Spleen (tissue), 11 donors: ENCODE measurements around the gene OR2F2. TPM values are rescaled to one million over a fixed set of nuclear protein-coding genes. Genes with fewer than 3 reads are reported as not detected.

ENCODE experiments used
- DNase-seq: peaks from one replicate; pipeline ENCODE4 v3.0.0-alpha.2; 2020
- H3K27ac ChIP-seq, 8 donors: fragments of 200-600 bp; sonication (generic) in 7 of 8; 1 replicate in 4 of 8; 2 replicates in 4 of 8; pipeline versions ENCODE4 v1.5.0 to v1.8.0; 2016 to 2021; ENCODE audit warnings: inconsistent platforms in 4 of 8, mild to moderate bottlenecking in 4 of 8, moderate library complexity in 1 of 8
- H3K27me3 ChIP-seq, 7 donors: fragments of 200-600 bp; sonication (generic) in 6 of 7; replicated peaks in 1 of 7; 1 replicate in 4 of 7; 2 replicates in 3 of 7; pipeline versions ENCODE4 v1.5.0 to v1.8.0; 2016 to 2021; ENCODE audit warnings: inconsistent platforms in 3 of 7, mild to moderate bottlenecking in 1 of 7
- H3K36me3 ChIP-seq, 6 donors: fragments of 200-600 bp; sonication (generic) in 5 of 6; 1 replicate in 4 of 6; 2 replicates in 2 of 6; pipeline versions ENCODE4 v1.5.0 to v1.8.0; 2016 to 2021; ENCODE audit warnings: inconsistent platforms in 2 of 6
- H3K4me1 ChIP-seq, 6 donors: fragments of 200-600 bp; sonication (generic) in 5 of 6; 1 replicate in 3 of 6; 2 replicates in 3 of 6; pipeline versions ENCODE4 v1.5.0 to v1.8.0; 2016 to 2021; ENCODE audit warnings: inconsistent platforms in 3 of 6
- H3K4me3 ChIP-seq, 8 donors: fragments of 200-600 bp; sonication (generic) in 7 of 8; 1 replicate in 4 of 8; 2 replicates in 4 of 8; pipeline versions ENCODE4 v1.5.0 to v1.8.0; 2016 to 2021; ENCODE audit warnings: inconsistent platforms in 4 of 8, mild to moderate bottlenecking in 4 of 8, moderate library complexity in 2 of 8
- H3K9me3 ChIP-seq, 8 donors: fragments of 200-600 bp; sonication (generic) in 7 of 8; 1 replicate in 4 of 8; 2 replicates in 4 of 8; pipeline versions ENCODE4 v1.5.0 to v1.8.0; 2016 to 2021; ENCODE audit warnings: inconsistent platforms in 4 of 8
- POLR2A ChIP-seq, 3 donors: fragments of 450-650 bp; IDR thresholded peaks; one replicate each; pipeline ENCODE4 v1.5.1; 2017; ENCODE audit warnings: antibody characterized with exemption in 3 of 3, mild to moderate bottlenecking in 1 of 3
- POLR2AphosphoS5 ChIP-seq, 3 donors: sonication (generic); formaldehyde crosslinking; IDR thresholded peaks; one replicate each; pipeline ENCODE4 v1.5.1; 2017; ENCODE audit warnings: antibody characterized with exemption in 3 of 3
- WGBS, 5 donors: extraction: QIAGEN DNeasy Blood & Tissue Kit in 3 of 5; methylation state at CpG; one replicate each; pipeline versions ENCODE4 v1.1.5 to v1.1.7; 2013 to 2018; 5-methylcytosine and 5-hydroxymethylcytosine counted together
- intact Hi-C: fragments of 100-400 bp; cut with DNase I; formaldehyde crosslinking; loops from one replicate; pipeline ENCODE4 v1.15.0; 2023; ENCODE audit warnings: low total_unique reads
- polyA plus RNA-seq, 3 donors: library from polyadenylated mRNA; stranded (reverse); fragments of 200-250 nt; gene quantifications; one replicate each; pipeline ENCODE4 v1.2.1, GENCODE V29; 2013
- total RNA-seq, 7 donors: library from RNA; depleted of rRNA in 3 of 7; stranded (reverse); fragments of >200 nt in 3 of 7; fragmentation: NEBNext Ultra II Directional in 4 of 7; extraction: Animal tissue kit (Norgen Biotek cat#: 25700) in 4 of 7; gene quantifications; one replicate each; pipeline versions ENCODE4 v1.1.0 to v1.2.1, GENCODE V29; 2016 to 2021
- TF ChIP-seq, protein P1 (sequence below), 11 experiments: fragments of 200-600 bp in 7 of 11; fragments of 450-650 bp in 4 of 11; sonication (generic) in 4 of 11; IDR thresholded peaks in 8 of 11; conservative IDR thresholded peaks in 3 of 11; 1 replicate in 7 of 11; 2 replicates in 4 of 11; pipeline versions ENCODE4 v1.4.0 to v1.8.0; 2016 to 2021; ENCODE audit warnings: antibody characterized with exemption in 11 of 11, inconsistent platforms in 4 of 11, mild to moderate bottlenecking in 1 of 11
- donor health status: healthy with polysubstance abuse.
- donor health status: DM: no; HTN: no; CAD: no; lungs with moderate emphysema.
- donor health status: DM: no; HTN: no; CAD: no.
- donor health status: Bipolar disorder and iron deficiency.
- donor health status: healthy.
- donor health status: DM: no; HTN: no; CAD: no.
- donor health status: DM: yes; HTN: yes; CAD: no.

Gene OR2F2
- total and polyA plus RNA-seq, 10 donors, result not detected

DNA sequence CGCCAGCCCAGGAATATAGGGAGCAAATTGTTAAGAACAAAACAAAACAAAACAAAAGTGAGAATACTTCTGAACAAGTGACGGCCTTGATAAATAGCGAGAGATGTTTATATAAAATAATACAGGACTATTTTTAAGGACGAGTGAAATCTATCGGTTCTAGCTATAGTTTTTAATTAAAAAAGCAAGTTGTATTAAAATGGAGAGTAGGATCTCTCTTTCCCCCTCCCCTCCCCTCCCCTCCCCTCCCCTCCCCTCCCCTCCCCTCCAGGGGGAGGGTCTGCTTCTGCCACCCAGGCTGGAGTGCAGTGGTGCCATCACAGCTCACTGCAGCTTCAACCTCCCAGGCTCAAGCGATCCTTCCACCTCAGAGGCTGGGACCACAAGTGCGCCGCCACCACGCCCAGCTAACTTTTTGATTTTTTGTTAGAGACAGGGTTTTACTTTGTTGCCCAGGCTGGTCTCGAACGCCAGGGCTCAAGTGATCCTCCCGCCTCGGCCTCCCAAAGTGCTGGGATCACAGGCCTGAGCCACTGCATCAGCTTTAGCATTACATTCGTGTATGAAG lies 32.6 kb upstream of the OR2F2 start:
- TF ChIP-seq, protein P1, sequence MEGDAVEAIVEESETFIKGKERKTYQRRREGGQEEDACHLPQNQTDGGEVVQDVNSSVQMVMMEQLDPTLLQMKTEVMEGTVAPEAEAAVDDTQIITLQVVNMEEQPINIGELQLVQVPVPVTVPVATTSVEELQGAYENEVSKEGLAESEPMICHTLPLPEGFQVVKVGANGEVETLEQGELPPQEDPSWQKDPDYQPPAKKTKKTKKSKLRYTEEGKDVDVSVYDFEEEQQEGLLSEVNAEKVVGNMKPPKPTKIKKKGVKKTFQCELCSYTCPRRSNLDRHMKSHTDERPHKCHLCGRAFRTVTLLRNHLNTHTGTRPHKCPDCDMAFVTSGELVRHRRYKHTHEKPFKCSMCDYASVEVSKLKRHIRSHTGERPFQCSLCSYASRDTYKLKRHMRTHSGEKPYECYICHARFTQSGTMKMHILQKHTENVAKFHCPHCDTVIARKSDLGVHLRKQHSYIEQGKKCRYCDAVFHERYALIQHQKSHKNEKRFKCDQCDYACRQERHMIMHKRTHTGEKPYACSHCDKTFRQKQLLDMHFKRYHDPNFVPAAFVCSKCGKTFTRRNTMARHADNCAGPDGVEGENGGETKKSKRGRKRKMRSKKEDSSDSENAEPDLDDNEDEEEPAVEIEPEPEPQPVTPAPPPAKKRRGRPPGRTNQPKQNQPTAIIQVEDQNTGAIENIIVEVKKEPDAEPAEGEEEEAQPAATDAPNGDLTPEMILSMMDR (IDR thresholded peaks at IDR 0.05 in 8 of 11, conservative IDR thresholded peaks at IDR 0.05 in 3 of 11), result no peak
- TF ChIP-seq POLR2AphosphoS5 (IDR thresholded peaks at IDR 0.05) (no peak), POLR2A (IDR thresholded peaks at IDR 0.05) (no peak)
- intact Hi-C loops, result no loop called here
- DNase-seq, result peak; percentile 78
- Histone ChIP-seq H3K36me3 (no peaks in the 10 kb centered on the region), H3K4me3 (peak overlapping the region in 7 of 8 donors; percentile 56 to 90 (median 78)), H3K27me3 (no peaks in the 10 kb centered on the region), H3K9me3 (no peaks in the 10 kb centered on the region), H3K27ac (peak overlapping the region; percentile 79 to 94 (median 90)), H3K4me1 (peaks cover 6 to 37% (median 21%) of the 10 kb centered on the region in 6 donors)
- 73 to 76% (median 75%) methylated on average over 14 of the region's 14 CpGs for WGBS, 5 donors

DNA sequence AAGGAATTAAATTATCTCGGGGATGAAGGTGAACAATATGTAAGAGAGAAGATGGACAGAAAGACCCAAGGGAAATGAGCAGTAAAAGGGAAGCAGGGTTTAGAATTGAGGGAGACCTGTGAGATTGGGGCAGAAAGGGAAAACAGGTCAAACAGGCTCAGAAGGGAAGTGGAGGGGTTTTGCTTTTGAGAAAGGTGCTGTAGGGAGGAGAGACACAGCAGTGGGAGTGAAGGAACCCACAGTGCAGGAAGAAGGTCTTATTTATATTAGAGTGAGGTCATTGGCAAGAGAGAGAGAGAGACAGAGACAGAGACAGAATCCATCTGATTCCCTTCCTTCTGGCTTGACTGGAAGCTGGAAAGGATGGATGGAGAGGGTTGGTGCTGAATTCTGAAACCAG lies 29.5 kb upstream of the OR2F2 start:
- Histone ChIP-seq H3K4me1 (peaks cover 3 to 16% (median 11%) of the 10 kb centered on the region in 6 donors), H3K27me3 (no peaks in the 10 kb centered on the region), H3K36me3 (no peaks in the 10 kb centered on the region), H3K4me3 (no peak overlapping the region), H3K27ac (no peak overlapping the region), H3K9me3 (no peaks in the 10 kb centered on the region)
- no peak for TF ChIP-seq POLR2AphosphoS5 (IDR thresholded peaks at IDR 0.05)
- TF ChIP-seq, protein P1 (IDR thresholded peaks at IDR 0.05 in 8 of 11, conservative IDR thresholded peaks at IDR 0.05 in 3 of 11), result no peak
- TF ChIP-seq POLR2A (IDR thresholded peaks at IDR 0.05), result no peak
- DNase-seq, result no peak
- intact Hi-C loops, result no loop called here
- 65 to 94% (median 88%) methylated on average over 1 of the region's 1 CpG for WGBS, 5 donors

DNA sequence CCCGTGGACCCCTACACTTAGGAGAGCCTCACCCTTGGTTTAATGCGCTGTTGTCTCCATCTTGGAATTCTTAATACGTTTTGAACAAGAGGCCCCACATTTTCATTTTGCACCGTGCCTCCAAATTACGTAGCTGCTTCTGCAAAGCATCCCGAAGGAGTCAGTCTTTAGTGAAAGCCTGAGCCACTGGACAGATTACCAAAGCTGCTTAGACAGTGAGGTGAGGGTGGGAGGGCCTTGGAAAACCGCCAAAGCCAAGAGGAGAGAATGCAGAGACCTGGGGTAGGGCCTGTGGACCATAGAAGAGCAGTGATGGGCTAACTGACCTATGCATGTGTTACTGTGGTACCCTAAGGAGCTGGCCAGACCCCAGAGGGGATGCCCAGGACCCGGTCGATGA lies 28.9 kb upstream of the OR2F2 start:
- WGBS, 5 donors, result 85 to 95% (median 92%) methylated on average over 9 of the region's 9 CpGs
- Histone ChIP-seq H3K4me3 (no peak overlapping the region), H3K36me3 (no peaks in the 10 kb centered on the region), H3K27me3 (no peaks in the 10 kb centered on the region), H3K27ac (no peak overlapping the region), H3K4me1 (peaks cover 0 to 10% (median 4%) of the 10 kb centered on the region in 6 donors), H3K9me3 (no peaks in the 10 kb centered on the region)
- intact Hi-C loops, result no loop called here
- DNase-seq, result no peak
- TF ChIP-seq, protein P1 (IDR thresholded peaks at IDR 0.05 in 8 of 11, conservative IDR thresholded peaks at IDR 0.05 in 3 of 11), result no peak
- TF ChIP-seq POLR2A (IDR thresholded peaks at IDR 0.05) (no peak), POLR2AphosphoS5 (IDR thresholded peaks at IDR 0.05) (no peak)

DNA sequence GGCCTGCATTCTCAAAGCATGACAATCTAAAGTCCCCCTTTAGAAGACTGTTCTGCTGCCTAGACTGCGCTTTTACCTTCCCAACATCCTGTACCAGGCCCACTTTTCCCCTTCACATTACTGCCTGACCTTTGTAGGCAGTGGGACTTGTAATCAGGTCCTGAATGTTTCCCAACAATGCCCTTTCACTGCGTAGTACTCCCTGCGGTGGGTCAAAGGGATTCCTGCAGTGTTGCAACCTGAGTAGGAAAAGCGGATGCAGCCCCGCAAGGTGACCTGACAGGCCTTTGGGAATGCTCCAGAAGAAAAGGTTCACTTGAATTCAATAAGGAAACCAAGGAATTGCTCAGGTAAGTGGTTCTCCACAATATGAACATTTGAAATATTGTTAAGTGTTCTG lies 28.1 kb upstream of the OR2F2 start:
- Histone ChIP-seq H3K27ac (no peak overlapping the region), H3K9me3 (no peaks in the 10 kb centered on the region), H3K4me1 (peaks cover 0 to 7% (median 1%) of the 10 kb centered on the region in 6 donors), H3K36me3 (no peaks in the 10 kb centered on the region), H3K27me3 (no peaks in the 10 kb centered on the region), H3K4me3 (no peak overlapping the region)
- no peak for DNase-seq
- WGBS, 5 donors, result 94 to 99% (median 96%) methylated on average over 5 of the region's 5 CpGs
- intact Hi-C loops, result no loop called here
- TF ChIP-seq POLR2AphosphoS5 (IDR thresholded peaks at IDR 0.05) (no peak), POLR2A (IDR thresholded peaks at IDR 0.05) (no peak)
- TF ChIP-seq, protein P1 (IDR thresholded peaks at IDR 0.05 in 8 of 11, conservative IDR thresholded peaks at IDR 0.05 in 3 of 11), result no peak
